HEK293T (cell line): ENCODE measurements around the gene TSHR.

Source experiments
- BHLHE40 ChIP-seq: fragments of 450-650 bp; IDR thresholded peaks from 2 replicates; pipeline ENCODE4 v1.6.1; 2016; ENCODE audit warnings: mild to moderate bottlenecking, moderate library complexity, borderline replicate concordance
- ELF4 ChIP-seq: fragments of 450-650 bp; IDR thresholded peaks from 2 replicates; pipeline ENCODE4 v1.6.1; 2017; ENCODE audit warnings: antibody characterized with exemption
- FOXA1 ChIP-seq: fragments of 450-650 bp; IDR thresholded peaks from 2 replicates; pipeline ENCODE4 v1.6.1; 2016; ENCODE audit warnings: mild to moderate bottlenecking
- FOXK2 ChIP-seq: fragments of 450-650 bp; IDR thresholded peaks from 2 replicates; pipeline ENCODE4 v1.6.1; 2016; ENCODE audit warnings: mild to moderate bottlenecking
- FOXM1 ChIP-seq: fragments of 450-650 bp; IDR thresholded peaks from 2 replicates; pipeline ENCODE4 v1.6.1; 2017; ENCODE audit warnings: mild to moderate bottlenecking, borderline replicate concordance
- HDGF ChIP-seq: fragments of 450-650 bp; IDR thresholded peaks from 2 replicates; pipeline ENCODE4 v1.6.1; 2017; ENCODE audit warnings: antibody characterized with exemption, borderline replicate concordance
- LEF1 ChIP-seq: fragments of 450-650 bp; IDR thresholded peaks from 2 replicates; pipeline ENCODE4 v1.6.1; 2017; ENCODE audit warnings: mild to moderate bottlenecking, borderline replicate concordance
- NFRKB ChIP-seq: fragments of 450-650 bp; IDR thresholded peaks from 2 replicates; pipeline ENCODE4 v1.6.1; 2016; ENCODE audit warnings: mild to moderate bottlenecking, moderate library complexity
- SP1 ChIP-seq: fragments of 450-650 bp; IDR thresholded peaks from 2 replicates; pipeline ENCODE4 v1.6.1; 2017
- SUZ12 ChIP-seq: fragments of 450-650 bp; IDR thresholded peaks from 2 replicates; pipeline ENCODE4 v1.6.1; 2016; ENCODE audit warnings: mild to moderate bottlenecking

- no peak for TF ChIP-seq SUZ12
- no peak for TF ChIP-seq LEF1
- no peak for TF ChIP-seq FOXM1
- no peak for TF ChIP-seq BHLHE40
- TF ChIP-seq ELF4: no peak
- no peak for TF ChIP-seq FOXA1
- TF ChIP-seq FOXK2: no peak
- TF ChIP-seq SP1: no peak
- TF ChIP-seq HDGF: no peak
- TF ChIP-seq NFRKB: no peak
Observed at GRCh38 chr14:81148635-81149034, 193.2 kb downstream of the TSHR start.
